MG63 (cell line): ENCODE measurements around the gene TEX35. TPM values are rescaled to one million over a fixed set of nuclear protein-coding genes. Genes with fewer than 3 reads are reported as not detected.
"Not testable (repeated sequence)": the region's sequence is repeated elsewhere in the genome, so short reads cannot be mapped to it uniquely, and the experiment has no call there.

Source experiments
- DNase-seq: peaks from one replicate; pipeline ENCODE4 v3.0.0-alpha.2; 2020
- H3K27me3 ChIP-seq: fragments of 250-450 bp; sonication (Bioruptor Pico); 2 replicates; pipeline ENCODE4 v1.5.1; 2020; ENCODE audit warnings: mild to moderate bottlenecking, moderate library complexity
- H3K36me3 ChIP-seq: fragments of 250-450 bp; sonication (Bioruptor Pico); 2 replicates; pipeline ENCODE4 v1.5.1; 2020; ENCODE audit warnings: mild to moderate bottlenecking, moderate library complexity
- H3K4me3 ChIP-seq: fragments of 250-450 bp; sonication (Bioruptor Pico); 2 replicates; pipeline ENCODE4 v1.5.1; 2020; ENCODE audit warnings: mild to moderate bottlenecking, moderate library complexity
- H3K9me3 ChIP-seq: fragments of 250-450 bp; sonication (Bioruptor Pico); 2 replicates; pipeline ENCODE4 v1.5.1; 2020; ENCODE audit warnings: mild to moderate bottlenecking, moderate library complexity
- total RNA-seq: library from RNA; depleted of rRNA; stranded (reverse); fragments of >200 nt; shearing (Covaris generic); gene quantifications from 2 replicates; pipeline ENCODE4 v1.2.3, GENCODE V29; 2014; ENCODE audit warnings: low replicate concordance

TEX35 gene
- total RNA-seq, 1 experiment from 2014 or later: not detected

GRCh38 chr1:178503316-178503715, 9.6 kb upstream of the TEX35 start:
- H3K27me3 ChIP-seq, H3K36me3 ChIP-seq, H3K4me3 ChIP-seq, H3K9me3 ChIP-seq, DNase-seq: not testable (repeated sequence)

GRCh38 chr1:178503849-178504248, 9.1 kb upstream of the TEX35 start:
- DNase-seq: no peak
- no peak overlapping the region for H3K4me3 ChIP-seq
- H3K27me3 ChIP-seq: no peaks in the 10 kb centered on the region
- H3K9me3 ChIP-seq: no peaks in the 10 kb centered on the region
- no peaks in the 10 kb centered on the region for H3K36me3 ChIP-seq

GRCh38 chr1:178504286-178504685, 8.6 kb upstream of the TEX35 start:
- no peak overlapping the region for H3K4me3 ChIP-seq
- H3K36me3 ChIP-seq: no peaks in the 10 kb centered on the region
- DNase-seq: no peak
- H3K27me3 ChIP-seq: no peaks in the 10 kb centered on the region
- no peaks in the 10 kb centered on the region for H3K9me3 ChIP-seq

GRCh38 chr1:178506177-178506576, 6.7 kb upstream of the TEX35 start:
- no peaks in the 10 kb centered on the region for H3K27me3 ChIP-seq

GRCh38 chr1:178506669-178507068, 6.2 kb upstream of the TEX35 start:
- Histone ChIP-seq H3K9me3 (no peaks in the 10 kb centered on the region), H3K27me3 (no peaks in the 10 kb centered on the region), H3K4me3 (no peak overlapping the region), H3K36me3 (no peaks in the 10 kb centered on the region)
- DNase-seq: no peak

More at GRCh38 chr1:178506177-178506576, 6.7 kb upstream of the TEX35 start:
- Histone ChIP-seq H3K36me3 (no peaks in the 10 kb centered on the region), H3K4me3 (no peak overlapping the region), H3K9me3 (no peaks in the 10 kb centered on the region)
- no peak for DNase-seq

- no peak for DNase-seq
- H3K27me3 ChIP-seq: no peaks in the 10 kb centered on the region
- H3K36me3 ChIP-seq: no peaks in the 10 kb centered on the region
- no peak overlapping the region for H3K4me3 ChIP-seq
- no peaks in the 10 kb centered on the region for H3K9me3 ChIP-seq
Measured at GRCh38 chr1:178509414-178510007, 3.4 kb upstream of the TEX35 start.

- no peaks in the 10 kb centered on the region for H3K27me3 ChIP-seq
- no peak overlapping the region for H3K4me3 ChIP-seq
- no peak for DNase-seq
- H3K9me3 ChIP-seq: no peaks in the 10 kb centered on the region
- no peaks in the 10 kb centered on the region for H3K36me3 ChIP-seq
Measured at GRCh38 chr1:178510155-178510554, 2.8 kb upstream of the TEX35 start.

GRCh38 chr1:178513278-178513983, 522 bp downstream of the TEX35 start:
- no peaks in the 10 kb centered on the region for H3K9me3 ChIP-seq
- no peak for DNase-seq
- H3K36me3 ChIP-seq: no peaks in the 10 kb centered on the region
- no peak overlapping the region for H3K4me3 ChIP-seq
- H3K27me3 ChIP-seq: no peaks in the 10 kb centered on the region

GRCh38 chr1:178516110-178516509, 3.2 kb downstream of the TEX35 start:
- Histone ChIP-seq H3K36me3 (no peaks in the 10 kb centered on the region), H3K4me3 (no peak overlapping the region), H3K9me3 (no peaks in the 10 kb centered on the region), H3K27me3 (no peaks in the 10 kb centered on the region)
- no peak for DNase-seq

- Histone ChIP-seq H3K36me3 (no peaks in the 10 kb centered on the region), H3K27me3 (no peaks in the 10 kb centered on the region), H3K9me3 (no peaks in the 10 kb centered on the region), H3K4me3 (no peak overlapping the region)
- no peak for DNase-seq
Measured at GRCh38 chr1:178518894-178519293, 6.0 kb downstream of the TEX35 start.

GRCh38 chr1:178520803-178521202, 7.9 kb downstream of the TEX35 start:
- no peak overlapping the region for H3K4me3 ChIP-seq
- no peaks in the 10 kb centered on the region for H3K36me3 ChIP-seq
- no peak for DNase-seq
- peaks cover 5% of the 10 kb centered on the region for H3K9me3 ChIP-seq
- H3K27me3 ChIP-seq: no peaks in the 10 kb centered on the region

- Histone ChIP-seq H3K4me3 (no peak overlapping the region), H3K27me3 (no peaks in the 10 kb centered on the region), H3K9me3 (peaks cover 5% of the 10 kb centered on the region), H3K36me3 (no peaks in the 10 kb centered on the region)
- no peak for DNase-seq
Measured at GRCh38 chr1:178521241-178521640, 8.3 kb downstream of the TEX35 start.

- no peaks in the 10 kb centered on the region for H3K36me3 ChIP-seq
- no peak overlapping the region for H3K4me3 ChIP-seq
- H3K9me3 ChIP-seq: peaks cover 5% of the 10 kb centered on the region
- no peaks in the 10 kb centered on the region for H3K27me3 ChIP-seq
- DNase-seq: no peak
Measured at GRCh38 chr1:178527117-178527516, 14.2 kb downstream of the TEX35 start.

- Histone ChIP-seq H3K36me3 (no peaks in the 10 kb centered on the region), H3K4me3 (no peak overlapping the region), H3K9me3 (peaks cover 5% of the 10 kb centered on the region), H3K27me3 (no peaks in the 10 kb centered on the region)
- no peak for DNase-seq
Measured at GRCh38 chr1:178528228-178528952, 15.5 kb downstream of the TEX35 start.

- Histone ChIP-seq H3K27me3 (no peaks in the 10 kb centered on the region), H3K4me3 (no peak overlapping the region), H3K9me3 (peaks cover 5% of the 10 kb centered on the region), H3K36me3 (no peaks in the 10 kb centered on the region)
- no peak for DNase-seq
Measured at GRCh38 chr1:178528953-178529335, 16.0 kb downstream of the TEX35 start.

GRCh38 chr1:178529364-178530036, 16.6 kb downstream of the TEX35 start:
- Histone ChIP-seq H3K36me3 (no peaks in the 10 kb centered on the region), H3K27me3 (no peaks in the 10 kb centered on the region), H3K4me3 (no peak overlapping the region), H3K9me3 (peaks cover 4% of the 10 kb centered on the region)
- no peak for DNase-seq

- H3K9me3 ChIP-seq: peaks cover under 1% of the 10 kb centered on the region; the same call in 1 of the 2 replicates
- no peaks in the 10 kb centered on the region for H3K27me3 ChIP-seq
- DNase-seq: peak; percentile 85
- H3K36me3 ChIP-seq: no peaks in the 10 kb centered on the region
- no peak overlapping the region for H3K4me3 ChIP-seq
Measured at GRCh38 chr1:178530037-178530402, 17.1 kb downstream of the TEX35 start.
